H54 (cell line): ENCODE results near the gene FAM89A.
"Not testable (repeated sequence)": the region's sequence is repeated elsewhere in the genome, so short reads cannot be mapped to it uniquely, and the experiment has no call there.

Experiments used
- DNase-seq: peaks from one replicate; pipeline ENCODE4 v3.0.0; 2011; ENCODE audit warnings: low spot score, mixed read lengths; ENCODE audit not compliant: insufficient read length
- FAIRE-seq: peaks from 3 replicates; lab custom pipeline; 2011; peaks lifted over from hg19 to GRCh38; lab: Jason Lieb, UNC
- POLR2A ChIP-seq: IDR thresholded peaks from 2 replicates; pipeline ENCODE4 v1.6.1; 2011; ENCODE audit warnings: low read depth, mild to moderate bottlenecking, low read length

FAM89A gene

GRCh38 chr1:231065510-231066241, 25.6 kb upstream of the FAM89A start:
- TF ChIP-seq POLR2A: no peak
- FAIRE-seq: no peak

GRCh38 chr1:231064418-231064817, 24.4 kb upstream of the FAM89A start:
- FAIRE-seq (no peak), DNase-seq (no peak)
- TF ChIP-seq POLR2A: no peak

More at GRCh38 chr1:231065510-231066241, 25.6 kb upstream of the FAM89A start:
- no peak for DNase-seq

- DNase-seq: no peak
- no peak for TF ChIP-seq POLR2A
- FAIRE-seq: no peak
Observed at GRCh38 chr1:231063331-231063730, 23.3 kb upstream of the FAM89A start.

GRCh38 chr1:231062500-231063270, 22.6 kb upstream of the FAM89A start:
- no peak for TF ChIP-seq POLR2A
- no peak for DNase-seq
- no peak for FAIRE-seq

GRCh38 chr1:231059566-231060193, 19.6 kb upstream of the FAM89A start:
- no peak for TF ChIP-seq POLR2A
- DNase-seq: no peak
- no peak for FAIRE-seq

- TF ChIP-seq POLR2A: no peak
- DNase-seq: no peak
- no peak for FAIRE-seq
Observed at GRCh38 chr1:231058416-231059109, 18.5 kb upstream of the FAM89A start.

- DNase-seq: no peak
- no peak for FAIRE-seq
Observed at GRCh38 chr1:231057410-231057809, 17.4 kb upstream of the FAM89A start.

GRCh38 chr1:231055271-231055670, 15.2 kb upstream of the FAM89A start:
- TF ChIP-seq POLR2A: no peak
- no peak for DNase-seq
- no peak for FAIRE-seq

More at GRCh38 chr1:231057410-231057809, 17.4 kb upstream of the FAM89A start:
- TF ChIP-seq POLR2A: no peak

- no peak for TF ChIP-seq POLR2A
- no peak for FAIRE-seq
- DNase-seq: no peak
Observed at GRCh38 chr1:231053493-231054162, 13.6 kb upstream of the FAM89A start.

- DNase-seq (no peak), FAIRE-seq (no peak)
- TF ChIP-seq POLR2A: no peak
Observed at GRCh38 chr1:231052777-231053176, 12.7 kb upstream of the FAM89A start.

- not testable (repeated sequence) for FAIRE-seq, DNase-seq
Observed at GRCh38 chr1:231050932-231051331, 10.9 kb upstream of the FAM89A start.

- TF ChIP-seq POLR2A: no peak
- DNase-seq: no peak
Observed at GRCh38 chr1:231050395-231050794, 10.3 kb upstream of the FAM89A start.

More at GRCh38 chr1:231050395-231050794, 10.3 kb upstream of the FAM89A start:
- no peak for FAIRE-seq
